ENCODE measurements around the gene MYO7A. TPM values are rescaled to one million over a fixed set of nuclear protein-coding genes. Genes with fewer than 3 reads are reported as not detected.

Gene MYO7A
- total and polyA plus RNA-seq, 2 experiments from 2014 or later, result not detected

DNA sequence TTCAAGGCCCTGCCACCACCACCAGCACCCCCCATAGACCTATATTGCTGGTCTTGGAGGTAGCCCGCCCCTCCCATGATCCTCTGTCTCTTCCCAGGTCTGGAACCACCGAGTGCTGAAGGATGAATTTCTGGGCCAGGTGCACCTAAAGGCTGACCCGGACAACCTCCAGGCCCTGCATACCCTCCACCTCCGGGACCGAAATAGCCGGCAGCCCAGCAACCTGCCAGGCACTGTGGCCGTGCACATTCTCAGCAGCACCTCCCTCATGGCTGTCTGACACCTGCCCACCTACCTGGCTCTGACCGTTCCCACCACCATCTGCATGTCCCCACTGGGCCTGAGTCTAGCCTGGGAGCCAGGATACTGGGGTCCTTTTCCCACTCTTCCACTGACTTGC is 4.5 kb upstream of the MYO7A start:
- Histone ChIP-seq H3K9ac (no peak overlapping the region), H3K4me2 (ENCODE audit: unreplicated experiment) (no peak overlapping the region), H3K9me2 (ENCODE audit: insufficient read depth) (no peaks in the 10 kb centered on the region), H3K4me1 (ENCODE audit: insufficient read depth) (peaks cover 4% of the 10 kb centered on the region; the same call in 1 of the 2 replicates), H3K27me3 (replicated peaks; ENCODE audit: insufficient read depth) (no peaks in the 10 kb centered on the region), H3K79me2 (ENCODE audit: insufficient read depth) (no peaks in the 10 kb centered on the region), H4K20me1 (ENCODE audit: insufficient read depth) (no peaks in the 10 kb centered on the region), H3K4me3 (no peak overlapping the region), H3K36me3 (ENCODE audit: low read depth) (no peaks in the 10 kb centered on the region), H3K9me3 (ENCODE audit: low read depth) (no peaks in the 10 kb centered on the region), H3K27ac (no peak overlapping the region), H3F3A (ENCODE audit: insufficient read depth) (no peaks in the 10 kb centered on the region), H2AFZ (no peak overlapping the region)
- no peak for TF ChIP-seq EZH2 (IDR thresholded peaks at IDR 0.05; ENCODE audit: insufficient read depth, poor library complexity, severe bottlenecking)
- no peak for TF ChIP-seq EZH2phosphoT487 (IDR thresholded peaks at IDR 0.05; ENCODE audit: insufficient read depth, low read depth)
- in situ Hi-C loops (cut with MboI), result loop anchor here (10.0 kb wide), 1 partner anchor 431 kb away; no protein-coding TSS in a partner anchor
- no peak for DNase-seq
- WGBS, 2 experiments (ENCODE audit: low coverage in 1 of 2, low lambda C conversion rate in 2 of 2, missing lambda C conversion rate in 2 of 2), result 94 to 99% methylated on average over 8 of the region's 8 CpGs

DNA sequence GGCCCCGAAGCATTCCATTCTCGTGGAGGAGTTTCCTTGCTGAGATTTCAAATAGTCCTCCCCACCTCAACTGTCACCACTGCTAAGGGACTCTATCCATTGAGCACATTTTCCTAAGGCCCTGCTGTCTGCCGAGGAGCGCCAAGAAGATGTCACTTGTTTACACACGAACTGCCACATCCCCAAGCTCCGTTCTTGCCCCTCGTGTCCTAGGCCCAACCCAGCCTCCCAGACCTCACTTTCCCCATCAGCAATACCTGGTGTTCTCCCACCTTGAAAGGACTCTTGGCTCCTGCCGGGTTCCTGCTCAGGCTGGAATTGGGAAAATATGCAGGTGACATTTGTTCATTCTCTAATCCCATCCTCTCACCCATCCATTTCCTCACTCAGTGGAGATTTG is 4.0 kb upstream of the MYO7A start:
- no peak for TF ChIP-seq EZH2 (IDR thresholded peaks at IDR 0.05; ENCODE audit: insufficient read depth, poor library complexity, severe bottlenecking)
- no peak for TF ChIP-seq EZH2phosphoT487 (IDR thresholded peaks at IDR 0.05; ENCODE audit: insufficient read depth, low read depth)
- Histone ChIP-seq H2AFZ (no peak overlapping the region), H3K9me3 (ENCODE audit: low read depth) (no peaks in the 10 kb centered on the region), H3K27me3 (replicated peaks; ENCODE audit: insufficient read depth) (no peaks in the 10 kb centered on the region), H3K4me2 (ENCODE audit: unreplicated experiment) (no peak overlapping the region), H4K20me1 (ENCODE audit: insufficient read depth) (no peaks in the 10 kb centered on the region), H3K36me3 (ENCODE audit: low read depth) (no peaks in the 10 kb centered on the region), H3K4me3 (no peak overlapping the region), H3K9ac (no peak overlapping the region), H3K9me2 (ENCODE audit: insufficient read depth) (no peaks in the 10 kb centered on the region), H3F3A (ENCODE audit: insufficient read depth) (no peaks in the 10 kb centered on the region), H3K27ac (no peak overlapping the region), H3K4me1 (ENCODE audit: insufficient read depth) (peaks cover 4% of the 10 kb centered on the region; the same call in 1 of the 2 replicates), H3K79me2 (ENCODE audit: insufficient read depth) (no peaks in the 10 kb centered on the region)
- WGBS, 2 experiments (ENCODE audit: low coverage in 1 of 2, low lambda C conversion rate in 2 of 2, missing lambda C conversion rate in 2 of 2), result 77 to 79% methylated on average over 8 of the region's 8 CpGs
- in situ Hi-C loops (cut with MboI), result loop anchor here (10.0 kb wide), 1 partner anchor 431 kb away; no protein-coding TSS in a partner anchor
- DNase-seq, result no peak

DNA sequence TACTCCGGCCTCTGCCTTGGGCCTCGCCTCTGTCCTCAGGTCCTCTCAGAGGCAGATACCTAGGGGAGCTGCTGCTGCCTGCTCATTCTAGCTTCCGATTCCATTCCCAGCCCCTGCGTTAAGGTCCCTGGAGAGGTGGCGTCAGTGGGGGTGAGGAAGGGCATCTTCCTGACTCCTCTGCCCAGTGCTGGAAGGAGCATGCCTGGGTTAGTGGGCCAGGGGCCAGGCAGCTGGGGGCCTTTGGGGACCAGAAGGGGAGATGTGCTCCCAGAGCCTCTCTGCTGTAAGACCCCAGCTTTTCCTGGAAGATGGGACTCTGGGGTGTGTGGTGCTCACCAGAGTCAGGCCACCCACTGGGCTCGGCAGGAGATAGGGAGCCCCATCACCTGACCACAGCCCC is 3.6 kb upstream of the MYO7A start:
- 93 to 94% methylated on average over 6 of the region's 6 CpGs for WGBS, 2 experiments (ENCODE audit: low coverage in 1 of 2, low lambda C conversion rate in 2 of 2, missing lambda C conversion rate in 2 of 2)
- in situ Hi-C loops (cut with MboI), result loop anchor here (10.0 kb wide), 1 partner anchor 430 kb away; no protein-coding TSS in a partner anchor
- no peak overlapping the region for H3K27ac ChIP-seq

DNA sequence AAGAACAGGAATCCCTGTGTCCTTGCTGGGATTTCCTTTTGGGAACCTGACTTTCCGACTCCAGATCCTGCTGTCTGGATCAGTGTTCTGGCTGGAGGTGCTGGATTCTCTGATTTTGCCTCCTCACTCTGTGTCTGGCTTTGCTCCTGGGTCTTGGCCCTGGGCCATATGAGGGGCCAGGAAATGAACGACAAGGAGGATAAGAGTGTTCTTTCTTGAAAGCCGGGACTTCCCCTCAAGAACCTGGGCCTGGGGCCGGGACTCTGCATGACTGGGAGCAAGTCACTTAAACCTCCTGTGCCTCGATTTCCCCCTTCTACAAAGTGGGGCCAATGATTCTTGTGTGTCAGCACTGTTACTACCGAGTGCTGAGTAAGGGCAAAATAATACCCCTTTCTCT is 2.9 kb upstream of the MYO7A start:
- no peak for DNase-seq
- H3K9me3 ChIP-seq (ENCODE audit: low read depth), result no peaks in the 10 kb centered on the region
- H2AFZ ChIP-seq, result no peak overlapping the region
- TF ChIP-seq EZH2phosphoT487 (IDR thresholded peaks at IDR 0.05; ENCODE audit: insufficient read depth, low read depth), result no peak
- no peak for TF ChIP-seq EZH2 (IDR thresholded peaks at IDR 0.05; ENCODE audit: insufficient read depth, poor library complexity, severe bottlenecking)
- H3K4me1 ChIP-seq (ENCODE audit: insufficient read depth), result peaks cover 4% of the 10 kb centered on the region; the same call in 1 of the 2 replicates
- no peaks in the 10 kb centered on the region for H3K27me3 ChIP-seq (replicated peaks; ENCODE audit: insufficient read depth)
- H3F3A ChIP-seq (ENCODE audit: insufficient read depth), result no peaks in the 10 kb centered on the region
- H3K4me3 ChIP-seq, result no peak overlapping the region
- H3K79me2 ChIP-seq (ENCODE audit: insufficient read depth), result no peaks in the 10 kb centered on the region
- no peaks in the 10 kb centered on the region for H4K20me1 ChIP-seq (ENCODE audit: insufficient read depth)
- 74 to 78% methylated on average over 6 of the region's 6 CpGs for WGBS, 2 experiments (ENCODE audit: low coverage in 1 of 2, low lambda C conversion rate in 2 of 2, missing lambda C conversion rate in 2 of 2)
- no peak overlapping the region for H3K4me2 ChIP-seq (ENCODE audit: unreplicated experiment)
- H3K9me2 ChIP-seq (ENCODE audit: insufficient read depth), result no peaks in the 10 kb centered on the region
- in situ Hi-C loops (cut with MboI), result loop anchor here (10.0 kb wide), 1 partner anchor 430 kb away; no protein-coding TSS in a partner anchor
- no peaks in the 10 kb centered on the region for H3K36me3 ChIP-seq (ENCODE audit: low read depth)
- H3K27ac ChIP-seq, result no peak overlapping the region
- no peak overlapping the region for H3K9ac ChIP-seq

More for the DNA sequence above, 3.6 kb upstream of the MYO7A start:
- H3K36me3 ChIP-seq (ENCODE audit: low read depth), result no peaks in the 10 kb centered on the region
- TF ChIP-seq EZH2 (IDR thresholded peaks at IDR 0.05; ENCODE audit: insufficient read depth, poor library complexity, severe bottlenecking) (no peak), EZH2phosphoT487 (IDR thresholded peaks at IDR 0.05; ENCODE audit: insufficient read depth, low read depth) (no peak)
- H3K9me3 ChIP-seq (ENCODE audit: low read depth), result no peaks in the 10 kb centered on the region
- no peak for DNase-seq
- H3K27me3 ChIP-seq (replicated peaks; ENCODE audit: insufficient read depth), result no peaks in the 10 kb centered on the region
- no peak overlapping the region for H2AFZ ChIP-seq
- no peaks in the 10 kb centered on the region for H4K20me1 ChIP-seq (ENCODE audit: insufficient read depth)
- no peak overlapping the region for H3K4me3 ChIP-seq
- no peaks in the 10 kb centered on the region for H3K79me2 ChIP-seq (ENCODE audit: insufficient read depth)
- no peaks in the 10 kb centered on the region for H3F3A ChIP-seq (ENCODE audit: insufficient read depth)
- H3K9me2 ChIP-seq (ENCODE audit: insufficient read depth), result no peaks in the 10 kb centered on the region
- H3K4me2 ChIP-seq (ENCODE audit: unreplicated experiment), result no peak overlapping the region
- H3K4me1 ChIP-seq (ENCODE audit: insufficient read depth), result peaks cover 4% of the 10 kb centered on the region; the same call in 1 of the 2 replicates
- H3K9ac ChIP-seq, result no peak overlapping the region
